Measurements from ENCODE around the gene C17orf78. TPM values are rescaled to one million over a fixed set of nuclear protein-coding genes. Genes with fewer than 3 reads are reported as not detected.

Gene C17orf78
- total RNA-seq, 2 experiments from 2014 or later = not detected

- no peak for DNase-seq
- Mint-ChIP-seq H3K4me1 (ENCODE audit: low read depth) (no peaks in the 10 kb centered on the region), H3K27ac (no peak overlapping the region), H3K9me3 (no peaks in the 10 kb centered on the region), H3K36me3 (ENCODE audit: low read depth) (no peaks in the 10 kb centered on the region), H3K27me3 (no peaks in the 10 kb centered on the region), H3K4me3 (no peak overlapping the region)
- intact Hi-C loops (cut with micrococcal nuclease) = no loop called here
- POLR2A ChIA-PET = no interaction called here
- CTCF ChIA-PET = interaction anchor here (2.0 kb wide), 1 partner anchor 11 kb away, joined by 16 read pairs; no protein-coding TSS in a partner anchor
- ATAC-seq = no peak
- no peak for TF ChIP-seq CTCF (IDR thresholded peaks at IDR 0.05)
These were observed 8.9 kb downstream of the C17orf78 start for GRCh38 chr17:37384560-37385149.

- H3K4me1 Mint-ChIP-seq (ENCODE audit: low read depth) = no peaks in the 10 kb centered on the region
- H3K27me3 Mint-ChIP-seq = no peaks in the 10 kb centered on the region
- DNase-seq (no peak), ATAC-seq (no peak)
- H3K36me3 Mint-ChIP-seq (ENCODE audit: low read depth) = no peaks in the 10 kb centered on the region
- ChIA-PET POLR2A (interaction anchor here (0.8 to 1.2 kb wide), 2 partner anchors 25 to 33 kb away, joined by 3 to 4 read pairs; no protein-coding TSS in a partner anchor), CTCF (interaction anchor here (1.5 to 2.2 kb wide), 3 partner anchors 12 to 27 kb away, joined by 3 to 16 read pairs (median 5); no protein-coding TSS in a partner anchor)
- H3K27ac Mint-ChIP-seq = no peak overlapping the region
- TF ChIP-seq CTCF (IDR thresholded peaks at IDR 0.05) = no peak
- H3K9me3 Mint-ChIP-seq = no peaks in the 10 kb centered on the region
- no peak overlapping the region for H3K4me3 Mint-ChIP-seq
- intact Hi-C loops (cut with micrococcal nuclease) = no loop called here
These were observed 9.7 kb downstream of the C17orf78 start for GRCh38 chr17:37385474-37385990.

- Mint-ChIP-seq H3K27ac (no peak overlapping the region), H3K4me1 (ENCODE audit: low read depth) (peaks cover 4% of the 10 kb centered on the region), H3K9me3 (no peaks in the 10 kb centered on the region), H3K4me3 (no peak overlapping the region), H3K36me3 (ENCODE audit: low read depth) (no peaks in the 10 kb centered on the region), H3K27me3 (no peaks in the 10 kb centered on the region)
- ATAC-seq = no peak
- ChIA-PET CTCF (interaction anchor here (0.6 to 2.2 kb wide), 6 partner anchors 11 to 28 kb away, joined by 3 to 16 read pairs (median 5); partner anchors contain the start of gene C17orf78), POLR2A (interaction anchor here (0.7 to 1.2 kb wide), 2 partner anchors 11 to 25 kb away, joined by 3 to 4 read pairs; no protein-coding TSS in a partner anchor)
- no peak for TF ChIP-seq CTCF (IDR thresholded peaks at IDR 0.05)
- DNase-seq = no peak
- intact Hi-C loops (cut with micrococcal nuclease) = no loop called here
These were observed 10.7 kb downstream of the C17orf78 start for GRCh38 chr17:37386462-37386861.

- DNase-seq (no peak), ATAC-seq (no peak)
- no peak for TF ChIP-seq CTCF (IDR thresholded peaks at IDR 0.05)
- H3K36me3 Mint-ChIP-seq (ENCODE audit: low read depth) = no peaks in the 10 kb centered on the region
- ChIA-PET POLR2A (no interaction called here), CTCF (interaction anchor here (9.1 kb wide), 1 partner anchor 14 kb away, joined by 55 read pairs; no protein-coding TSS in a partner anchor)
- H3K4me3 Mint-ChIP-seq = no peak overlapping the region
- peaks cover 19% of the 10 kb centered on the region for H3K4me1 Mint-ChIP-seq (ENCODE audit: low read depth)
- no peaks in the 10 kb centered on the region for H3K27me3 Mint-ChIP-seq
- no peaks in the 10 kb centered on the region for H3K9me3 Mint-ChIP-seq
- intact Hi-C loops (cut with micrococcal nuclease) = no loop called here
- H3K27ac Mint-ChIP-seq = no peak overlapping the region
These were observed 12.5 kb downstream of the C17orf78 start for GRCh38 chr17:37388266-37388665.

- Mint-ChIP-seq H3K27ac (no peak overlapping the region), H3K4me3 (no peak overlapping the region), H3K27me3 (no peaks in the 10 kb centered on the region), H3K9me3 (no peaks in the 10 kb centered on the region), H3K36me3 (ENCODE audit: low read depth) (no peaks in the 10 kb centered on the region), H3K4me1 (ENCODE audit: low read depth) (peaks cover 21% of the 10 kb centered on the region)
- no peak for DNase-seq
- ATAC-seq = no peak
- ChIA-PET CTCF (interaction anchor here (0.9 to 9.1 kb wide), 2 partner anchors 8 to 15 kb away, joined by 3 to 55 read pairs; no protein-coding TSS in a partner anchor), POLR2A (no interaction called here)
- no peak for TF ChIP-seq CTCF (IDR thresholded peaks at IDR 0.05)
- intact Hi-C loops (cut with micrococcal nuclease) = no loop called here
These were observed 13.4 kb downstream of the C17orf78 start for GRCh38 chr17:37389160-37389559.
